WERI-Rb-1 (cell line): Measurements from ENCODE around the gene C2orf66.

Source experiments
- DNase-seq: peaks from one replicate; pipeline ENCODE4 v3.0.0-alpha.2; 2020
- H3K27ac ChIP-seq: fragments of 250-450 bp; sonication (Bioruptor Pico); 2 replicates; pipeline ENCODE4 v1.5.1; 2020; ENCODE audit warnings: mild to moderate bottlenecking, moderate library complexity
- H3K27me3 ChIP-seq: fragments of 250-450 bp; sonication (Bioruptor Pico); 2 replicates; pipeline ENCODE4 v1.5.1; 2021; ENCODE audit warnings: mild to moderate bottlenecking, low read depth, moderate library complexity; ENCODE audit not compliant: insufficient read depth, severe bottlenecking
- H3K36me3 ChIP-seq: fragments of 250-450 bp; sonication (Bioruptor Pico); 2 replicates; pipeline ENCODE4 v1.5.1; 2020; ENCODE audit warnings: mild to moderate bottlenecking, moderate library complexity
- H3K4me3 ChIP-seq: 2 replicates; pipeline ENCODE4 v1.5.1; 2011; ENCODE audit warnings: low read depth, mild to moderate bottlenecking, control low read depth, low read length
- H3K9me3 ChIP-seq: fragments of 250-450 bp; sonication (Bioruptor Pico); 2 replicates; pipeline ENCODE4 v1.5.1; 2021; ENCODE audit warnings: mild to moderate bottlenecking, moderate library complexity; ENCODE audit not compliant: severe bottlenecking
- TF ChIP-seq, protein P1 (sequence below): IDR thresholded peaks from 2 replicates; pipeline ENCODE4 v1.5.1; 2011; ENCODE audit warnings: low read depth, mild to moderate bottlenecking, control low read depth, inconsistent platforms, low read length

C2orf66 gene

DNA sequence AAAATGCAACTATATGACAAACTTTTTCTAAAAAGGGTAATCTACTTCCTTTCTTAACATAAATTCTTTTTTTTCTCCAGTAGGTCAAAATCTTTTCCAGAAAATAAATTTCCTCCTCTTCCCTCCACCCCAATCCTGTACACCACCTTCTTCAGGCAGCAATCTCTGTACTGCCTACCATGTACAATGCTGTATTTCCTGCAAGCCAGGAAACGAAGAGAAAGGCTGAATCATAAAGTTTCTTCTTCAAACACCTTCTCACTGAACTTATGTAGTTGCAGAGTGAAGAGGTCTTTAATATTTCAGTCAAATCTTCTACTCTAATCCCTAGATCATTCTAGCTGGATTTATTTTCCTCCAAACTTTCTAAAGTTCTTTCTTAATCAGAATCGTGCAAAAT, 18.2 kb upstream of the C2orf66 start:
- DNase-seq = no peak
- H3K27ac ChIP-seq = no peak overlapping the region
- TF ChIP-seq, protein P1, sequence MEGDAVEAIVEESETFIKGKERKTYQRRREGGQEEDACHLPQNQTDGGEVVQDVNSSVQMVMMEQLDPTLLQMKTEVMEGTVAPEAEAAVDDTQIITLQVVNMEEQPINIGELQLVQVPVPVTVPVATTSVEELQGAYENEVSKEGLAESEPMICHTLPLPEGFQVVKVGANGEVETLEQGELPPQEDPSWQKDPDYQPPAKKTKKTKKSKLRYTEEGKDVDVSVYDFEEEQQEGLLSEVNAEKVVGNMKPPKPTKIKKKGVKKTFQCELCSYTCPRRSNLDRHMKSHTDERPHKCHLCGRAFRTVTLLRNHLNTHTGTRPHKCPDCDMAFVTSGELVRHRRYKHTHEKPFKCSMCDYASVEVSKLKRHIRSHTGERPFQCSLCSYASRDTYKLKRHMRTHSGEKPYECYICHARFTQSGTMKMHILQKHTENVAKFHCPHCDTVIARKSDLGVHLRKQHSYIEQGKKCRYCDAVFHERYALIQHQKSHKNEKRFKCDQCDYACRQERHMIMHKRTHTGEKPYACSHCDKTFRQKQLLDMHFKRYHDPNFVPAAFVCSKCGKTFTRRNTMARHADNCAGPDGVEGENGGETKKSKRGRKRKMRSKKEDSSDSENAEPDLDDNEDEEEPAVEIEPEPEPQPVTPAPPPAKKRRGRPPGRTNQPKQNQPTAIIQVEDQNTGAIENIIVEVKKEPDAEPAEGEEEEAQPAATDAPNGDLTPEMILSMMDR = no peak
- H3K36me3 ChIP-seq = no peaks in the 10 kb centered on the region
- H3K4me3 ChIP-seq = no peak overlapping the region
- no peaks in the 10 kb centered on the region for H3K9me3 ChIP-seq
- no peaks in the 10 kb centered on the region for H3K27me3 ChIP-seq

DNA sequence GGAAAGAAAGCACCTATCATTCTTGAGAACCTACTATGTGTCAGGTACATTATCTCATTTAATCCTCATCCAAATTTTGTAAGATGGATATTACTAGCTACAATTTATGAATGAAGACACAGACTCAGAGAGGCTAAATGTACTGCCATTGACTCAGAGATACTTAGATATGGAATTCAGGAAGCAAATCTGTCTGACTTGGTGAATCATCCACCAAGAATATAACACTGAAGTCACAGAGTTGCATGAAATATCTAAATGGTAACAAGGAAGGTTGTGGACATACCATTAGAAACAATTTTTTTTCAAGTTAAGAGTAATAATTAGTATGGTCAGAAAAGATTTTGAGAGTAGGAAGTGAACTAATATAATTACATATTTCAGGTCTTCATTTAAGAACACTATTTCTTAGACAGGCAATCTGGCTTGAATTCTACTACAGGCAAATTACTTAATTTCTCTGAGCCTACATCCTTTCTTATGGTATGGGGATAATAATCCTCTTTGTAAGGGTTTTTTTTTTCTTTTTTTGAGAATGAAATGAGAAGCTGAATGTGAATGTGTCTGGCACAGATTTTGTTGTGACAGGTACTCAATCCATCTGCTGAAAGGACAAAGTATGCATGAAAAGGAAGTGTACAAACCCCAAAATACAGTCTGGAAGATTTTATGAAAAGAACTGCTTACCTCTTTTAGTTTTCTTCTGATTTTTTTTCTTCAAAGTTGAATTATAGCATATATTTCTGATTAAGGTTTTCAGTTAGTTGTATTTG, 14.8 kb upstream of the C2orf66 start:
- TF ChIP-seq, protein P1 = no peak
- no peaks in the 10 kb centered on the region for H3K27me3 ChIP-seq
- H3K36me3 ChIP-seq = no peaks in the 10 kb centered on the region
- H3K4me3 ChIP-seq = no peak overlapping the region
- no peak for DNase-seq
- no peak overlapping the region for H3K27ac ChIP-seq
- H3K9me3 ChIP-seq = peaks cover 10% of the 10 kb centered on the region

- H3K27ac ChIP-seq = no peak overlapping the region
- TF ChIP-seq, protein P1 = no peak
- H3K4me3 ChIP-seq = no peak overlapping the region
- no peak for DNase-seq
- peaks cover 15% of the 10 kb centered on the region for H3K9me3 ChIP-seq
- no peaks in the 10 kb centered on the region for H3K27me3 ChIP-seq
- H3K36me3 ChIP-seq = no peaks in the 10 kb centered on the region
Observed at GRCh38 chr2:196821195-196821594, 12.0 kb upstream of the C2orf66 start.

GRCh38 chr2:196808083-196808665, 981 bp downstream of the C2orf66 start:
- TF ChIP-seq, protein P1 = peak; percentile 38; the same call in 1 of the 2 replicates
- H3K4me3 ChIP-seq = no peak overlapping the region
- DNase-seq = no peak
- H3K9me3 ChIP-seq = no peaks in the 10 kb centered on the region
- no peaks in the 10 kb centered on the region for H3K36me3 ChIP-seq
- no peaks in the 10 kb centered on the region for H3K27me3 ChIP-seq
- no peak overlapping the region for H3K27ac ChIP-seq

DNA sequence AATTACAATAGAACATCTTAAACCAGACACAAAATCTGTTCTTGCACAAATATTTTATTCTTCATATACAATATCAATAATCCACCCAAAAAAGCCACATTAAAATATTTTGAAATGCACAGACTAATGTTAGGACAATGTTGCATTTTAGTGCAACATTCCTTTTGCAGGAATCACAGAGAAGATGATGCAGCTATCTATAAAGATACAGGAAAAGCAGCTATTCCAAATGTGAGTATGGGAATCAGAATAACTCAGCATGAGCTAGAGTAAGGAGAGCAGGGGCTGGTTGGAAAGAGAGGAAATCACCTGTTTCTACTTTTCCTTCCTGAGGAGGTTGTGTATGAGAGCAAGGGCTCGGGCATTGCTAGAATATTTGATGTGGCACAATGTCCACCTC, 4.8 kb downstream of the C2orf66 start:
- DNase-seq = no peak

More for the DNA sequence above, 4.8 kb downstream of the C2orf66 start:
- TF ChIP-seq, protein P1 = no peak
- Histone ChIP-seq H3K27ac (no peak overlapping the region), H3K4me3 (no peak overlapping the region), H3K9me3 (no peaks in the 10 kb centered on the region), H3K36me3 (no peaks in the 10 kb centered on the region), H3K27me3 (no peaks in the 10 kb centered on the region)
